ENCODE data around the gene MRPL43. TPM values are rescaled to one million over a fixed set of nuclear protein-coding genes. Genes with fewer than 3 reads are reported as not detected.

MRPL43 gene
- total and polyA plus RNA-seq, 8 donors, result 31.0 to 93.5 (median 39.7) TPM

GRCh38 chr10:101011517-101012423 lies 24.5 kb upstream of the MRPL43 start:
- DNase-seq (peak in 2 of 6 donors; percentile 14 to 53), ATAC-seq (no peak), FAIRE-seq (no peak)
- H3K27me3 ChIP-seq, result no peaks in the 10 kb centered on the region
- no peak for TF ChIP-seq CTCF (IDR thresholded peaks at IDR 0.05)
- H3K36me3 ChIP-seq, result no peaks in the 10 kb centered on the region
- intact Hi-C loops (cut with DNase I), result no loop called here
- no peak overlapping the region for H3K27ac ChIP-seq
- H3K9me3 ChIP-seq, result no peaks in the 10 kb centered on the region
- H3K4me1 ChIP-seq, result peaks cover 0 to 5% (median 0%) of the 10 kb centered on the region in 3 donors
- 52 to 53% methylated on average over 22 of the region's 22 CpGs for WGBS, 2 donors
- no peak overlapping the region for H3K4me3 ChIP-seq

DNA sequence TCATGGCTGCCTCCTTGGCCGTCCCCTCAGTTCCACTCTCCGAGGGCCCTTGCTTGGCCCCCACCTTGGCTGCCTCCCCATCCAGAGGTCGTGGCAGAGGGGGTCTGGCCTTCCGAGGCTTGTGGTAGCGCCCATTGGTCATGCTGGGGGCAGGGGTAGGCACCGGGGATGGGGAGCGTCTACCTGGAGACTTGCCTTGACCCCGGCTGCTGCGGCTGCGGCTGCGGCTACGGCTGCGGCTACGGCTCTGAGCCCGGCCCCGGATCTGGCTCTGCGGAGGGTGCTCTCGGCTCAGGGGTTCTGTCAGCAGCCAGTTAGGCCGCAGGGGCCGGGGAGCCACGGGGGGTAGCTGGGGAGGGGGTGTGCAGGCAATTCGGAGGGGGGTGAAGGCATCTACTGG lies 23.0 kb upstream of the MRPL43 start:
- Histone ChIP-seq H3K36me3 (peaks cover 0 to 6% (median 4%) of the 10 kb centered on the region in 3 donors), H3K9me3 (no peaks in the 10 kb centered on the region), H3K27me3 (no peaks in the 10 kb centered on the region), H3K4me1 (peaks cover 0 to 5% (median 0%) of the 10 kb centered on the region in 3 donors), H3K4me3 (no peak overlapping the region), H3K27ac (no peak overlapping the region)
- 91 to 93% methylated on average over 21 to 22 of the region's 22 CpGs for WGBS, 2 donors
- FAIRE-seq (no peak), ATAC-seq (no peak), DNase-seq (no peak)
- no peak for TF ChIP-seq CTCF (IDR thresholded peaks at IDR 0.05)
- intact Hi-C loops (cut with DNase I), result no loop called here

GRCh38 chr10:101008823-101009423 lies 21.6 kb upstream of the MRPL43 start:
- no peaks in the 10 kb centered on the region for H3K27me3 ChIP-seq
- DNase-seq (no peak), FAIRE-seq (no peak), ATAC-seq (no peak)
- no peak for TF ChIP-seq CTCF (IDR thresholded peaks at IDR 0.05)
- intact Hi-C loops (cut with DNase I), result no loop called here
- 62 to 66% methylated on average over 6 of the region's 6 CpGs for WGBS, 2 donors
- no peak overlapping the region for H3K4me3 ChIP-seq
- peaks cover 0 to 7% (median 4%) of the 10 kb centered on the region in 3 donors for H3K36me3 ChIP-seq
- H3K27ac ChIP-seq, result no peak overlapping the region
- peaks cover 0 to 5% (median 0%) of the 10 kb centered on the region in 3 donors for H3K4me1 ChIP-seq
- H3K9me3 ChIP-seq, result no peaks in the 10 kb centered on the region

DNA sequence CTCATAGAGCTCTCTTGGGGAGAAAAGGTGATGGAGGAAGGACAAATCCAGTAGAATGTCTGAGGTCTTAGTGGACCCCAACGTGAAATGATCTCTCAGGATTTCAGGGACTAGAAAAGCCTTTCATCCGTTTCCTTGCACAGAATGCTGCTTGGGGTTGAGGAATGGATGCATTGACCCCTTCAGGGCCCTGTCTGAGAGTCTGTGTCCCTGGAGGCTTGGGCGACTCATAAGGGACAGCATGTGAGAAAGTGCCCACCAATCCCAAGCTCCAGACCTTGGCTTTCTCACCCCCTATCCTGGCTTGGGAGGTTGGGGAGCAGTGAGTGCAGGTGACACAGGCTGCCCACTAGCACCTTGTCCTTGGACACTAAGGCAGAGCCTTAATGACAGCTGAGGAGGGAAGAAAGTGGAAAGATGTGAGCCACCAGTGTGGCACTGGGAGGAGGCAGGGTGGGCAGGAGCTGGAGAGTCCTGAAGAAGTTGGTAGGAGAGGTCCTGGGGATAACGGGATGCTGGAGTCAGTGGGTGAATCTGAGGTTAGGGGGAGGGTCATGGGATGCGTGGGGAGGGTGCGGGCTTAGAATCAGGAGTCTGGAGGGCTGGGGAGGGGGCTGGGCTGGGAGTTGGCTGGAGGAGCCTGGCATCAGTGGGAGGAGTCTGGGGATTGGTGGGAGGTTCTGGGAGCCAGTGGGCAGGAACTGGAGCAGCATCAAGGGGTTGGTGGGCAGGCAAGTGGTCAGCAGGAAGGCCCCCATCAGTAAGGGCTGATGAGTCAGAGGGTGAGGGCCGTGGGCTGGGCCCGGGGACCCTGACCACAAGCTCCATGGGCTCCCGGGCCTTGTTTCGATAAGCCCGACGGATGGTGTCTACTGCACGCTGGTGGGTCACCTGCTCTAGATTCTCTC lies 20.9 kb upstream of the MRPL43 start:
- H3K36me3 ChIP-seq, result peaks cover 0 to 13% (median 9%) of the 10 kb centered on the region in 3 donors
- H3K27me3 ChIP-seq, result no peaks in the 10 kb centered on the region
- no peak overlapping the region for H3K27ac ChIP-seq
- peaks cover 0 to 3% (median 0%) of the 10 kb centered on the region in 3 donors for H3K4me1 ChIP-seq
- TF ChIP-seq CTCF (IDR thresholded peaks at IDR 0.05), result no peak
- H3K9me3 ChIP-seq, result no peaks in the 10 kb centered on the region
- FAIRE-seq (no peak), DNase-seq (no peak), ATAC-seq (no peak)
- no peak overlapping the region for H3K4me3 ChIP-seq
- 54% methylated on average over 13 of the region's 13 CpGs for WGBS, 2 donors
- intact Hi-C loops (cut with DNase I), result no loop called here
